HG03159 (cell line): Measurements from ENCODE around the gene PEA15.

Source experiments
- ATAC-seq: cut with Tn5 transposase; IDR thresholded peaks from one replicate; pipeline ENCODE4 v1.9.1; 2021; ENCODE audit warnings: mild to moderate bottlenecking, moderate library complexity; ENCODE audit not compliant: unreplicated experiment

PEA15 gene

DNA sequence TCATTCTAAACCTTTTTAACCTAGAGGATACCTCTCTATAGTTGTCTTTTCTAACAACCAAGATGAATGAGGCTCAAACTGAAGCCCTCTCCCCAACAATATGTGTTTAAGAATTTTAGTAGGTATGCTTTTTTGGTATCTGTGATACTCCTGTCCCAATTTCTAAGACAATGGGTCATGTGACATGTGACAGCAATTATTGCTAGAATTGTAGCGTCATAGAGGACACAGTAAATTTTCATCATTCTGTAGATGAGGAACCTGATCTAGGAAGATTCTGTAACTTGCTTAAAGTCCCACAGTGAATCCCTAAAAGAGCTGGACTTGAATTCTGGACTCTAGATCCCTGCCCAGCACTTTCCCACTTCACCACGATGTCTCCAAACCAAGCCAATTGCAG is 26.5 kb upstream of the PEA15 start:
- ATAC-seq: no peak

DNA sequence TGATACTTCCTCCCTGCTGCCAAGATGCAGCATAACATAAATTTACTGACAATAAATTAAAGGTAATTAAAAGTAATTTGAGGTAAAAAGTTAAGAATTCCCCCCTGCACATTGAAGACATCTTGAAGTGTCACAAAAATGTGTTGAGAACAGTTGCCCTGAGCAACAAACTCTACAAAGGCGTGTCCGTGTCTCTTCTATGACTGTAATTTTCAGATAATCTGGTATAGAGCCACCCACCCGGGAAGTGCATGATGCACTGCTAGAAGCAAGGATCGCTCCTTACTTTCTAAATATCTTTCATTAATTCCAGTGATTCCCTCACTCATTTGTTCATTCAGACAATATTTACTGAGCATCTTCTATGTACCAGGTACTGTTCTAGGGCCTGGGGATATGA is 25.8 kb upstream of the PEA15 start:
- no peak for ATAC-seq

DNA sequence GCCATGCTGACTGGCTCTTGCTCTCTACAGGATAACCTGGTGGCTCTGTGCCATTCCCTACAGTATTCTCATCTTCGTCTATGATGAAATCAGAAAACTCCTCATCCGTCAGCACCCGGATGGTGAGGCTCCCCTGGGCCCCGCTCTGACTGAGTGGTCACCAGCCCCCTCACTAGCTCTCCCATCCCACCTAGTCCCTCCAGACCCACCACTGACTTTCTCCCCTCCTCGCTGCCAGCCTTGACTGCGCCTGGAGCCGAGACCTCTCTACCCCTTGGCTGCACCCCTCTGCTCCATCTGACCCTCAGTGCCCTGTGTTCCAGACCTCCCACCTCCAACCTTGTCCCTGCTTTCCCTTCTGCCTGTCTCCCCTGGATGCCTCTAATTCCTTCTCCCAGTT is 18.9 kb upstream of the PEA15 start:
- no peak for ATAC-seq

- ATAC-seq: no peak
These were observed 18.5 kb upstream of the PEA15 start for GRCh38 chr1:160186729-160187128.

DNA sequence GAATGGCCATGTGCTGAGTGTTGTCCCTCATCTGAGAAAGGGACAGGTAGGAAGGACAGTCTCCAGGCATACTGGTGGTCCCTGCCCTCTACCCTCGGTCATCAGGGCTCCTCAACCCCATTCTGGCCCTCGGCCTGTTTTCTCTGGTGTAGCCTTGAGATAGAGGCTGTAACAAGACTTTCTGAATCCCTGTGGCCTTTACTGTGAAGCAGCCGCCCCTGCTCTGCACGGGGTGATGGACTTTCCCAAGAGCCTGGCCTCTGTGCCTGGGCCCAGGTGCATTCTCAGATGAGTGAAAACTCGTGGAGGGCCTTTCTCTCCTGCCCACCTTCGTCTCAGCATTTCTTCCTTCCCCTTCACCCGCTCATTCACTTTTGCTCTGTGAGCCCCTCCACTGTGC is 17.8 kb upstream of the PEA15 start:
- ATAC-seq: no peak

DNA sequence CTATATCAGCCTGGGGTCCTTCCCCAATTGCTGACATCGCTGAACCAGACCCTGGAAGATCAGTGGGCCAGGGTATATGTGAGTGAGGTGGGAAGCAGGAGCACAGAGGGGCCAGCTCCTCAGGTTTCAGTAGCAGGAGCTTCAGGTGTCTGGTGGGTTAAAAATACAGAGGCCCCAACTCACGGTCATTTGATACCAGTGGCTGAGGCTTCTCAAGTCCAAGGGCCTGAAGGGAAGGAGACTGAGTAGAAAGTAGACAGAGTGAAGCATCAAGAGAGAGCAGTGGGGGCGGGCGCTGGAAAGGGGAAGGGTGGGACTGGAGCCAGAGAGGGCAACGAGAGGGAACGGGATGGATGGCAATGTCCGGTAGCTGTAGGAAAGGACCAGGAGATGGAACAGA is 16.8 kb upstream of the PEA15 start:
- ATAC-seq: no peak

DNA sequence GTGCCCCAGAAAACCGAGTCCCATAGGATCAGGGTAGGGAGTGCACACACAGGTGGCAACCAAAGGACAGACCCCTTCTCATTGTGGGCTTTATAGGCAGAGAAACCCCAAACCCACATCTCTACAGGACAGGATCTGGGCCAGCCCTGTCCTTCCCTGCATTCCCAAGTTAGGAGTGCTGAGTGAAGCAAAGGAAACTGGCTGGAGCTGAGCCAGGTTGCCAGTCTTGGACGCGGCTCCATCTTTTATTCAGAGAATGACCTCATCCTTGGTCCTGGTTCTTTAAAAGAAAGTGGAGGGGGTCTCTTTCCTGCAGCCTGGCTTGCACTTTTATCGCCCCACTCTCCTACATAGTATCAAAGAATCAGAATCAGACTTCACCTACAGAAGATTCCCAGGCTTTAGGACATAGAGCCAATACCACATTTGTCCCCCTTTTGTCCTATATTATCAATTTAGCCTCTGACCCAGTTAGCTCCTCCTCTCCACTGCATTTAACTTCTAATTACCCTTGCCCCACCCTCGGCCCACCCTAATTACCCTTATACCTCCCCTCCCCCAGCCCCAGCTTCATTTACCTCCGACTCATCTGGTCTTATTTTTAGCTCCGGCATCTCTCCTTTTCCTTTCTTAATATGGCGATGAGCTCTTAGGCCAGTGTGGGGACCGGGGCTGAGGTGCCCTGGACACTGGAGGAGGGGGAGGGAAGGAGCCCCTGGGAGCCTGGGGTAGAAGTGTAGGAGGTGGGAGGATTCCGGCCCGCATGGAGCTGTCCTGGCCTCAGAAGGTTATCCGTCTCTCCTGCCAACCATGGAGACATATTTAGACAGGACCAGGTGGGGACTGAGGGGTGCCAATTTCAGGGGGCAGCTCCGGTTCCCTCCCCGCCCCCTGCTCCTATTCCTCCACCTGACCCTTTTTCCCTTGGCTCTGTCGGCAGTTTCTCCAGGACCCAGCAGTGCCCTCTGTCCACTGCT is 15.2 kb upstream of the PEA15 start, which contains the start of gene CASQ1:
CASQ1 (plus strand) TSS at position 927 of the 977 bp plus-strand sequence. CDS start 177 bp downstream, outside the sequence.
- no peak for ATAC-seq

DNA sequence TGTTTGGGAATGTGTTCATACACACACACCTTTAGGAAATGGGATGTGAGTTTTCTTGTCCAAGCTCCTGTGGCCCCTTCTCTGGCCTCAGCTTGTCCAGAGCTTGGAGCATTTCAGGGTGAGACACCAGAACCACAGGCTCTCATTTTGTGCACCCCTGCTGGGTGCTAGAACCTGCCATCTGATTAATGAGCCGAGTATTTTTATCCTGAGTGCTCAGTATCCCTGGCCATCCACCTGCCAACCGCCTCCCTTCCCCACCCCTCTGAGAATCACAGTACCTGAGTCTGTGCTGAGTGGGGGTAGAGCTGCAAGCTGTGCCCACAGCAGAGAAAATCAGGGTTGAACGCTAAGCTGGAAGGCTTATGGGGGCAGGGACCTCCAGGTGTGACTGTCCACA is 13.4 kb upstream of the PEA15 start:
- no peak for ATAC-seq

- no peak for ATAC-seq
These were observed 12.9 kb upstream of the PEA15 start for GRCh38 chr1:160192234-160192633.

- ATAC-seq: no peak
These were observed 11.9 kb upstream of the PEA15 start for GRCh38 chr1:160193091-160193819.

- no peak for ATAC-seq
These were observed 11.1 kb upstream of the PEA15 start for GRCh38 chr1:160193832-160194736.

GRCh38 chr1:160194737-160195059 is 10.5 kb upstream of the PEA15 start:
- ATAC-seq: no peak

DNA sequence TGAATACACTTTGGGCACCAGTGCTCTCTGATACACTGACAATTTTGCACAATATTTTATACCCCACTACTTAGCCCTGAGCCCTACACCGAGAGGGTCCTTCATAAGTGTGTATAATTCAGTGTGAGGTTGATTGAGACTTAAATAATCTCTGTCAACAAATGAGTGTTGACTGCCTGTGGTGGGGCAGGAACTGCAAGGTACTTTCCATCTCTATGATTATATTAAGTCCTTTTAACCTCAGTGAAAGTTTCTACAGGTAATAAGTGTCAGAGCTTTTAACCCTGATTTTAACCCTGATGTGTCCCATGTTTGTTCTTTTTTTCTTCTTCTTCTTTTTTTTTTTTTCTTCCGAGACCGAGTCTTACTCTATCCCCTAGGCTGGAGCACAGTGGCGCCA is 9.0 kb upstream of the PEA15 start:
- no peak for ATAC-seq

DNA sequence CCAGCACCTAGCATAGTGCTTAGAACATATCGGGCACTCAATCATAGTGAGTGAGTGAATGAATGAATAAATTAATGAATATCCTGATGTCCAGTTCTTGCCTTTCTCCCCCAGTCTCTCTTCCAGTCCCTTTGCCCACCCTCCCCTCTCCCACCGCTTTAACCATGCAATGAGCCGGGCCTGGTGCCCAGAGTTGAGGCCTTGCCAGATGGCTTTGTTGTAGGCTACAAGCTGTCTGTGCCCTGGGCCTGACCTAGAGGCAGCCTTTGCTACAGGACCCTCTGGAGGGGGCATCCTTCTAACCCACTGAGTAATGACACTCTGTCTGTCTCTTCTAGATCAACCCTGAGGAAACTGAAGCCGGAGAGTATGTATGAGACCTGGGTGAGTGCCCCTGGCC is 8.0 kb upstream of the PEA15 start:
- ATAC-seq: no peak

DNA sequence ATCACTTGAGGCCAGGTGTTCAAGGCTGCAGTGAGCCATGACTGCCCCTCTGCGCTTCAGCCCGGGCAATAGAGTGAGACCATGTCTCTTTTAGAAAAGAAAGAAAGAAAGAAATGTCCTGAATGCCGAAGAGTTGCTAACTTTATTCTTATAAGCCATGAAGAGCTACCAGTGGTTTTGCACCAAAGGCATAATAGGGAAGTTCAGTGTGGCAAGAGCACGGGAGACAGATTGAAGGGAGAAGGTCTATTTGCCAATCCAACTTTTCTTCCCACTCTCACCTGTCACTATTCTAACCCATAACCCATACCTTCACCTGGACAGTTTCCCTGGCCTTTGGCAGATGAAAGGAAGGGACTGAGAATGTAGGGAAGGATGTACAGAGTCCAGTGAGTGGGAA is 4.4 kb upstream of the PEA15 start:
- no peak for ATAC-seq

- ATAC-seq: peak; percentile 60
These were observed 500 bp upstream of the PEA15 start for GRCh38 chr1:160204526-160205241.

DNA sequence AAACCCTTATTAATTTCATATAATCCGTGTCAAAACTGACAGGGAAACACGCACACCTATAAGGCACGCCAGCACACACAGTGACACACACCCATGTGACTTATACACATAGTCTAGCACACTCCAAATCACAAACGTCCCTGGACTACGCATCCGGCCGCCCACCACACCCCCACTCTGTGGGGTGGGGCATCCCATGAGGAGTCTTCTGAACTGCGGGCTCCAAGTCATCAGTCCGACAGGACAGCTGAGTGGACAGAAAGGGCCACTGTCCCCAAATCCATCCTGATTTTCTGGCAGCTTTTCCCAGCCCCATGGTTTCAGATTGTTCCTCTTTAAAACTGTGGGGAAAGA is 829 bp downstream of the PEA15 start:
- peak; percentile 38 for ATAC-seq

- ATAC-seq: no peak
These were observed 1.4 kb downstream of the PEA15 start for GRCh38 chr1:160206421-160207117.

- no peak for ATAC-seq
These were observed 2.0 kb downstream of the PEA15 start for GRCh38 chr1:160207118-160207650.
